ENCODE results near the gene CD209.

CD209 gene

GRCh38 chr19:7767487-7767886, 20.2 kb upstream of the CD209 start:
- TF ChIP-seq ZBTB7A (IDR thresholded peaks at IDR 0.05; ENCODE audit: low read depth) (no peak), RAD21 (IDR thresholded peaks at IDR 0.05; ENCODE audit: low read depth) (no peak), YY1 (IDR thresholded peaks at IDR 0.05; ENCODE audit: low read depth) (no peak), TEAD4 (IDR thresholded peaks at IDR 0.05) (no peak), FOXM1 (IDR thresholded peaks at IDR 0.05; ENCODE audit: borderline replicate concordance, low read depth) (no peak), TAF1 (IDR thresholded peaks at IDR 0.05; ENCODE audit: low read depth) (no peak), CEBPB (IDR thresholded peaks at IDR 0.05) (no peak), NFIC (IDR thresholded peaks at IDR 0.05) (no peak), CREB1 (IDR thresholded peaks at IDR 0.05; ENCODE audit: low read depth) (no peak), TCF12 (IDR thresholded peaks at IDR 0.05; ENCODE audit: low read depth) (no peak), EP300 (IDR thresholded peaks at IDR 0.05; ENCODE audit: borderline replicate concordance) (no peak), EGR1 (IDR thresholded peaks at IDR 0.05) (no peak)
- TF ChIP-seq, protein P1, sequence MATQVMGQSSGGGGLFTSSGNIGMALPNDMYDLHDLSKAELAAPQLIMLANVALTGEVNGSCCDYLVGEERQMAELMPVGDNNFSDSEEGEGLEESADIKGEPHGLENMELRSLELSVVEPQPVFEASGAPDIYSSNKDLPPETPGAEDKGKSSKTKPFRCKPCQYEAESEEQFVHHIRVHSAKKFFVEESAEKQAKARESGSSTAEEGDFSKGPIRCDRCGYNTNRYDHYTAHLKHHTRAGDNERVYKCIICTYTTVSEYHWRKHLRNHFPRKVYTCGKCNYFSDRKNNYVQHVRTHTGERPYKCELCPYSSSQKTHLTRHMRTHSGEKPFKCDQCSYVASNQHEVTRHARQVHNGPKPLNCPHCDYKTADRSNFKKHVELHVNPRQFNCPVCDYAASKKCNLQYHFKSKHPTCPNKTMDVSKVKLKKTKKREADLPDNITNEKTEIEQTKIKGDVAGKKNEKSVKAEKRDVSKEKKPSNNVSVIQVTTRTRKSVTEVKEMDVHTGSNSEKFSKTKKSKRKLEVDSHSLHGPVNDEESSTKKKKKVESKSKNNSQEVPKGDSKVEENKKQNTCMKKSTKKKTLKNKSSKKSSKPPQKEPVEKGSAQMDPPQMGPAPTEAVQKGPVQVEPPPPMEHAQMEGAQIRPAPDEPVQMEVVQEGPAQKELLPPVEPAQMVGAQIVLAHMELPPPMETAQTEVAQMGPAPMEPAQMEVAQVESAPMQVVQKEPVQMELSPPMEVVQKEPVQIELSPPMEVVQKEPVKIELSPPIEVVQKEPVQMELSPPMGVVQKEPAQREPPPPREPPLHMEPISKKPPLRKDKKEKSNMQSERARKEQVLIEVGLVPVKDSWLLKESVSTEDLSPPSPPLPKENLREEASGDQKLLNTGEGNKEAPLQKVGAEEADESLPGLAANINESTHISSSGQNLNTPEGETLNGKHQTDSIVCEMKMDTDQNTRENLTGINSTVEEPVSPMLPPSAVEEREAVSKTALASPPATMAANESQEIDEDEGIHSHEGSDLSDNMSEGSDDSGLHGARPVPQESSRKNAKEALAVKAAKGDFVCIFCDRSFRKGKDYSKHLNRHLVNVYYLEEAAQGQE (IDR thresholded peaks at IDR 0.05; ENCODE audit: low read depth), result no peak
- TF ChIP-seq, protein P2, sequence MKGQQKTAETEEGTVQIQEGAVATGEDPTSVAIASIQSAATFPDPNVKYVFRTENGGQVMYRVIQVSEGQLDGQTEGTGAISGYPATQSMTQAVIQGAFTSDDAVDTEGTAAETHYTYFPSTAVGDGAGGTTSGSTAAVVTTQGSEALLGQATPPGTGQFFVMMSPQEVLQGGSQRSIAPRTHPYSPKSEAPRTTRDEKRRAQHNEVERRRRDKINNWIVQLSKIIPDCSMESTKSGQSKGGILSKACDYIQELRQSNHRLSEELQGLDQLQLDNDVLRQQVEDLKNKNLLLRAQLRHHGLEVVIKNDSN (IDR thresholded peaks at IDR 0.05), result no peak
- TF ChIP-seq, protein P3, sequence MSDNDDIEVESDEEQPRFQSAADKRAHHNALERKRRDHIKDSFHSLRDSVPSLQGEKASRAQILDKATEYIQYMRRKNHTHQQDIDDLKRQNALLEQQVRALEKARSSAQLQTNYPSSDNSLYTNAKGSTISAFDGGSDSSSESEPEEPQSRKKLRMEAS (IDR thresholded peaks at IDR 0.05), result no peak

GRCh38 chr19:7766535-7766934, 19.2 kb upstream of the CD209 start:
- TF ChIP-seq CEBPB (IDR thresholded peaks at IDR 0.05) (no peak), TAF1 (IDR thresholded peaks at IDR 0.05; ENCODE audit: low read depth) (no peak), NFIC (IDR thresholded peaks at IDR 0.05) (no peak), RAD21 (IDR thresholded peaks at IDR 0.05; ENCODE audit: low read depth) (no peak), YY1 (IDR thresholded peaks at IDR 0.05; ENCODE audit: low read depth) (no peak), EGR1 (IDR thresholded peaks at IDR 0.05) (no peak), TCF12 (IDR thresholded peaks at IDR 0.05; ENCODE audit: low read depth) (no peak), TEAD4 (IDR thresholded peaks at IDR 0.05) (no peak), CREB1 (IDR thresholded peaks at IDR 0.05; ENCODE audit: low read depth) (no peak), FOXM1 (IDR thresholded peaks at IDR 0.05; ENCODE audit: borderline replicate concordance, low read depth) (no peak), ZBTB7A (IDR thresholded peaks at IDR 0.05; ENCODE audit: low read depth) (no peak), EP300 (IDR thresholded peaks at IDR 0.05; ENCODE audit: borderline replicate concordance) (no peak)
- TF ChIP-seq, protein P2 (IDR thresholded peaks at IDR 0.05), result no peak
- TF ChIP-seq, protein P1 (IDR thresholded peaks at IDR 0.05; ENCODE audit: low read depth), result no peak
- TF ChIP-seq, protein P3 (IDR thresholded peaks at IDR 0.05), result no peak

- TF ChIP-seq NFIC (IDR thresholded peaks at IDR 0.05) (no peak), CEBPB (IDR thresholded peaks at IDR 0.05) (no peak), RAD21 (IDR thresholded peaks at IDR 0.05; ENCODE audit: low read depth) (no peak), YY1 (IDR thresholded peaks at IDR 0.05; ENCODE audit: low read depth) (no peak), FOXM1 (IDR thresholded peaks at IDR 0.05; ENCODE audit: borderline replicate concordance, low read depth) (no peak), EGR1 (IDR thresholded peaks at IDR 0.05) (no peak), EP300 (IDR thresholded peaks at IDR 0.05; ENCODE audit: borderline replicate concordance) (no peak), TAF1 (IDR thresholded peaks at IDR 0.05; ENCODE audit: low read depth) (no peak)
These were observed 16.4 kb upstream of the CD209 start for GRCh38 chr19:7763696-7764095.

- TF ChIP-seq YY1 (IDR thresholded peaks at IDR 0.05; ENCODE audit: low read depth) (no peak), FOXM1 (IDR thresholded peaks at IDR 0.05; ENCODE audit: borderline replicate concordance, low read depth) (no peak), TEAD4 (IDR thresholded peaks at IDR 0.05) (no peak), NFIC (IDR thresholded peaks at IDR 0.05) (no peak), RAD21 (IDR thresholded peaks at IDR 0.05; ENCODE audit: low read depth) (no peak), EGR1 (IDR thresholded peaks at IDR 0.05) (no peak), EP300 (IDR thresholded peaks at IDR 0.05; ENCODE audit: borderline replicate concordance) (no peak), ZBTB7A (IDR thresholded peaks at IDR 0.05; ENCODE audit: low read depth) (no peak), CREB1 (IDR thresholded peaks at IDR 0.05; ENCODE audit: low read depth) (no peak), TCF12 (IDR thresholded peaks at IDR 0.05; ENCODE audit: low read depth) (no peak), TAF1 (IDR thresholded peaks at IDR 0.05; ENCODE audit: low read depth) (no peak), CEBPB (IDR thresholded peaks at IDR 0.05) (no peak)
- TF ChIP-seq, protein P2 (IDR thresholded peaks at IDR 0.05), result no peak
- TF ChIP-seq, protein P1 (IDR thresholded peaks at IDR 0.05; ENCODE audit: low read depth), result no peak
- TF ChIP-seq, protein P3 (IDR thresholded peaks at IDR 0.05), result no peak
These were observed 15.5 kb upstream of the CD209 start, which contains the start of gene CLEC4M for GRCh38 chr19:7762719-7763293. TSS of gene CLEC4M (plus strand) at chr19:7763243. CDS start at chr19:7763267, 24 bp downstream.

Data from Ishikawa (cell line).